ENCODE measurements around the gene CXADR.
"Not testable (repeated sequence)": the region's sequence is repeated elsewhere in the genome, so short reads cannot be mapped to it uniquely, and the experiment has no call there.

CXADR gene

DNA sequence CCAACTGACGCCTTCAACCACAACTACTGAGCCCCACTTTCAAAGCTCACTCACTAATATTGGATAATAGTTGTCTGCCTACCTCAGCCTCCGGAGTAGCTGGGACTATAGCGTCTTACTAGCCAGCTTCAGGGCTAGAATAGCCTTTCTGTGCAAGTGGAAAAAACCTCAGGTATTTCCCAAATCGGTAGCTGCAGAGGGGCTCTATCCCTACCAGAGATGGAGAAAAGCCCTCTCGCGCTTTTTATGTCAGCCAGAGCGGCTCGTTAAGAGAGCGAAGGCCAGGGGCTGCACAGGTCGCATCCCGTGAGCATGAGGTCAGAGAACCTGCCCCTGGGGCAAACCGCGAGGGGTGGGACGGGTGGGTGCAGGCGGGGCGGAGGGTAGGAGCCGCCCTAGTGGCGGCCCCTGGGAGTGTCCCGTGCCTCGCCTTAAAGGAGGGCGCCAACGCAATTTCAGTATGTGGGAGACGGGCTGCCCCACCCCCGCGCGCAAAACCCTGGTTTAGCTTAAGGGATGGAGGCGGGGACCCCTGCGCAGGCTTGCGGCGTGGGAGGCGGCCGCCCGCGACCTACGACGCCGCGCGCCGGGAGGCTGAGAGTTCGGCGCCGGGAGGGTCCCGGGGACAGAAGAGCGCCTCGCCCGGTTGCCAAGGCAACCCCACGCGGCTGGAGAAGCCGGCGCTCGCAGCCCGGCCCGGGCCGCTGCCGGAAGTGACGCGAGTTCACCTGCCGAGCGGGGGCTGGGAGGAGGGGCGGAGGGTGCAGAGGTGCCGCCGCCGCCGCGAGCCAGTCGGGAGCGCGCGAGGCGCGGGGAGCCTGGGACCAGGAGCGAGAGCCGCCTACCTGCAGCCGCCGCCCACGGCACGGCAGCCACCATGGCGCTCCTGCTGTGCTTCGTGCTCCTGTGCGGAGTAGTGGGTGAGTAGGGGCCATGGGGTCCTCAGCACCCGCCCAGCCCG lies at the start of gene CXADR:
TSS of gene CXADR (plus strand) at position 791 of the 961 bp plus-strand sequence. CDS start at position 878, 87 bp downstream.
- no peak for DNase-seq

DNA sequence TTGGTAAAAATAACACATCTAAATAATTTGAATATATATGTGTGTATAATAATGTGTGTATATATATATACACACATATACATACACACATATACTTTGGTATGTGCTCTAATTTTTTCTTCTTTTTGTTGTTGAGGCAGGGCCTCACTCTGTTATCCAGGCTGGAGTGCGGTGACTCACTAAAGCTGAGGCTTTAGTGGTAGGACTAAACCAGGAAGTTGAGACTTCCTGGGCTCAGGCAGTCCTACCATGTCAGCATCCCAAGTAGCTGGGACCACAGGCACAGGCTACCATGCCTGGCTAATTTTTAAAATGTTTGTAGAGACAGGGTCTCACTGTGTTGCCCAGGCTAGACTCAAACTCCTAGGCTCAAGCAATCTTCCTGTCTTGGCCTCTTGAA lies 46.7 kb upstream of the CXADR start:
- DNase-seq: no peak

DNA sequence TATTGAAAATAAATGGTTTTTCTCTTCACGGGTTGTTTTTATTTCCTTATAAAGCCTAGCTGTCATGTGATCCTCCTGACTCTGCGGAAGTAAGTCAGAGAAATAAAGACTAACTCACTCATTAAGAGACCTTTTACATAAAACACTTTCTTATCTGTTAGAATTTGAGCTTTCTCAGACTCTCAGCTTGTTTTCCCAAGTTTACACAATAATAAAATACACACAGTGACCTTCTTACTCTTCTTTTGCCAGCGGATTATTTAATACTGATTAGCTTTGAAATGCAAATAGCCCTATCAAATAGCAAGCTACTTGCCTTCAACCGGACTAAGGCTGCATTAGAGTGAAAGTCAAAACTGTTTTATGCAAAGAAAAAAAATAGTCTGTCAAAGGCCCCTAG lies 45.5 kb upstream of the CXADR start:
- no peak for DNase-seq

DNA sequence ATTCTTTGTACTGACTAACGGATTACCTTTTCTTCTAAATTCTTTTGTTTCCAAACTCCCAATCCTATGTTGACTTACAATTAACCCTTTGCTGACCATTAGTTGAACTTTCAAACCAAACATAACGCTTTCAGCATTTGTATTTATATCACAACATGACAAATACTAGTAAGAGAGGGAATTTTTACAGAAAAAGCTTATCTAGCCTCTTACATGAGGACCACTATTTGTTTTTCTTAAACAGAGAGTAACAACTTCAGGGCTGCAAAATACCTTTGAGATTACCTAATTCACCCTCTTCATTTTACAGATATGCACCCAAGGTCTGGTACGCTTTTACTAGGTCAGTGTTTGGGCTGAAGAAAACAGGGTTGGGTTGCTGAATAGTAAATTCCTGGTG lies 45.0 kb upstream of the CXADR start:
- DNase-seq: no peak

GRCh38 chr21:17468698-17469097 lies 44.1 kb upstream of the CXADR start:
- DNase-seq: no peak

DNA sequence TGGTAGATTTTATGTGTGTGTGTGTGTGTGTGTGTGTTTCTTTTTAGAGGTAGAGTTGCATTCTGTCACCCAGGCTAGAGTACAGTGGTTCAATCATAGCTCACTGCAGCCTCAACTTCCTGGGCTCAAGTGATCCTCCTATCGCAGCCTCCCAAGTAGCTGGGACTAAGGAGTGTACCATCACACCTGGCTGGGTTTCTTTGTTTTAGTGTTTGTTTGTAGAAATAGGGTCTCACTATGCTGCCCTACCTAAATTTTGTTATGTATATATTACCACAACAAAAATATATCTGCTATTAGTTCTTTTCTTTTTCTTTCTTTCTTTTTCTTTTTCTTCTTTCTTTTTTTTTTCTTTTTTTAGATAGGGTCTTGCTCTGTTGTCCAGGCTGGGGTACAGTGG lies 43.1 kb upstream of the CXADR start:
- no peak for DNase-seq

- DNase-seq: no peak
These were observed 40.7 kb upstream of the CXADR start for GRCh38 chr21:17472182-17472581.

GRCh38 chr21:17472592-17473271 lies 40.1 kb upstream of the CXADR start:
- no peak for DNase-seq

DNA sequence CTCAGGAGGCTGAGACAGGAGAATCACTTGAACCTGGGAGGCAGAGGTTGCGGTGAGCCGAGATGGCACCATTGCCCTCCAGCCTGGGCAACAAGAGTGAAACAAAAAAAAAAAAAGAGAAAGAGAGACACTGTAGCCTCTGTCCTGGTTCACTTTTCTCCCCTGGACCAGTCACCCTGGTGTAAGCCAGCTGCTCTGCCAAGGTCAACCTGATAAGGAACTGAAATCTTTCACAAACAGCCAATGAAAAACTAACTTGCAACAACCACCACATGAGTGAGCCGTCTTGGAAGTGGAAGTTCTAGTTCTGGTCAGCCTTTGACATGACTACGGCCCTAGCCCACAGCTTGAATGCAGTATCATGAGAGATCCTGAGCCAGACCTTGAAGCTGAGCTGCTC lies 36.8 kb upstream of the CXADR start:
- no peak for DNase-seq

- DNase-seq: not testable (repeated sequence)
These were observed 34.7 kb upstream of the CXADR start for GRCh38 chr21:17478156-17478555.

- no peak for DNase-seq
These were observed 33.2 kb upstream of the CXADR start for GRCh38 chr21:17479606-17480005.

- DNase-seq: no peak
These were observed 29.9 kb upstream of the CXADR start for GRCh38 chr21:17482928-17483327.

DNA sequence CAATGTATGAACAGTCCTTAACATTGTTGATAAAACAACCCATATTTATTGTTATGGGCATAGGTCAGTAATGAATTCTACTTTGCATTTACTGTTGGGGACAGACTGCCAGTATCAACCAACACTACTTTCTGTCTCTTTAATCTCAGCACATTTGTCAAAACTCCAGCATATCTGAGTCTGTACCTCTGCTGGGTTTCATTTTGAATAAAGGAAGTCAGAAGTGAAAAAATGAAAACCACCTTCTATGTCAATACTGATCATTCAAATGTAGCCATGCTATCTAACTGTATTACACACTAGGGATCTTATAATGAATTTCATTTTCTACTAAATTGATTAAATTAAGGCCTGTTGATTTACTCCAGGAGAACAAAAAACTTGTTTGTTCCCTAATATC lies 24.2 kb upstream of the CXADR start:
- DNase-seq: no peak

GRCh38 chr21:17489565-17489964 lies 23.3 kb upstream of the CXADR start:
- DNase-seq: not testable (repeated sequence)

DNA sequence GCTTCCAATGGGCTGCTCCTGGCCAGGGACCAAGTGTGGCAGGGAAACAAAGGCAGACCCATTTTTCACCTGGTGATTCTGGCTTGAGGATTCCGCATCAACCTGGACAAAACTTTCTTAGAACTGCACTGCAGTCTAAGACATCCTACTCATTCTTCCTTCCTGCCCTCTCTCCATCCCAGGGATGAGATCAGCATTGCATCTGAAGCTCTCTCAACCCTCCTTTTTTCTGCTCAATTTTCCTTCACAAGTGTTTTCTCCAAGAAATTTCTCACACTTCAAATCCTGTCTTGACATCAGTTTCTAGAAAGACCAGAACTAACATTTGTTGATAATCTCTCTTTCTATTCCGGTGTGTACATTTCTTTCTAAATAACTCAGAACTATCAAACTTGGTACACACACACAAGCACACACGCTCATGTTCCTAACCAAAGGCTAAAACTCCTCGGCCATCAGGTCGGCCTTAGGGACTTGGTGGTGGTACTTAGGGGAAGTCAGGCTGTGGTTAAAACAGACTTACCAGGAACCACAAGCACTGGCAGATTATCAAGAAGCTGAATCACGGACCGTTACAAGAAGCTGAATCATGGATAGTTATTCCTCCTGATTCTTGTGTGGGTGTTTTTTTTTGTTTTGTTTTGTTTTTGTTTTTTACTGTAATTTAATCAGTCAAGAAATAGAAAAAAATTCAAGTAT lies 21.0 kb upstream of the CXADR start:
- DNase-seq: no peak

GRCh38 chr21:17492415-17493168 lies 20.3 kb upstream of the CXADR start:
- no peak for DNase-seq

GRCh38 chr21:17494051-17494450 lies 18.8 kb upstream of the CXADR start:
- DNase-seq: no peak

DNA sequence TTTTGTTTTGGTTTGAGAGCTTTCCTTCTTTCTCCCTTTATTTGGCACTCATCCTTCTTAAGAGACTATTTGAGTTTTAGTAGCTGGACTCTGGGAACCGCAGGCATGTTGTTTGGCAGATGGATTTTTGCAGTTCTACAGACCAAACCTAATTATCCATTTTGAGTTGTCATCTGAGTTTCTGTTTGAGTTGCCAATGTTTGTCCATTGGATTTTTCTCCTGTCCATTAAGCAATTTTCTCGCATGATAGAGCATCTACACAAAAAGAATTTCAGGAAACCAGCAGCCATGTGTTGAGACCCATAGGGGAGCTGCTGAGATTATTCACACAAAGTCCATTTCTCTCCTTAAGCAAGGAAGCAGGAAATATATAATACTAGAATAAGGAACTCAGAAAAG lies 17.2 kb upstream of the CXADR start:
- DNase-seq: no peak

DNA sequence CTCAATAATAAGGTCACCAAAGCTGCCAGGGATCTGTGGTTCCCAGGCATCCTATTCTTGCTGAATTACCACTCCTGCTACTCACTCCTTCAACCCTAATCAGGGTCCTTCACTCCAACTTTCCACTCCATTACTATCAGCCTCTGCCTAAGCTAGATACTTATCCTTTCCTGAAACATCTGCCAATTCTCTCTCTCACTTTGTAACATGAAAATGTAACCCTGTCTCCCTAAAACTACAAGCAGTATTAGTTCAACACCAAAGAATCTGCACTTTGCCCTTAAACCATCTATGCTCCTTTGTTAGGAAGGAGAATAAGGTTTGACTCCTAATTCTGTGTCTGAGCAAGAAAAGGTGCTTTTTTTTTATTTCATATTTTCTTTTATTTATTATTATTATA lies 15.5 kb upstream of the CXADR start:
- DNase-seq: no peak

DNA sequence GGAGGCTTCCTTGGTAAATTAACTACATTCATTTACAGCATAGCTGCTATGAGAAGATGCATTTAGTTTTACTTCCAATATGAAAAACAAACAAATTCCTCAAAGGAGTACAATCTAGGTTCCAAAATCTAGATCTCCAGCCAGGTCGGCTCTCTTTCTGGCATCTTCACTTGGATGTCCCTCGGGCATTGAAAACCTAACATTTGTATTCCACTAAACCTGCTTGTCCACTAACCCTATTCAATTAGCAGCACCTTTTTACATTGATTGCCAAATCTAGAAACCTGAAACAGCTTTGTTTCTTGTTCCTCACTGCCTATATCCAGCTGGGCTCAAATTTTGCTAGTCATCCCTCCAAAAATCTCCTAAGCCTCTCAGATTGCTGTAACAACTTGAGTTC lies 14.3 kb upstream of the CXADR start:
- DNase-seq: no peak

DNA sequence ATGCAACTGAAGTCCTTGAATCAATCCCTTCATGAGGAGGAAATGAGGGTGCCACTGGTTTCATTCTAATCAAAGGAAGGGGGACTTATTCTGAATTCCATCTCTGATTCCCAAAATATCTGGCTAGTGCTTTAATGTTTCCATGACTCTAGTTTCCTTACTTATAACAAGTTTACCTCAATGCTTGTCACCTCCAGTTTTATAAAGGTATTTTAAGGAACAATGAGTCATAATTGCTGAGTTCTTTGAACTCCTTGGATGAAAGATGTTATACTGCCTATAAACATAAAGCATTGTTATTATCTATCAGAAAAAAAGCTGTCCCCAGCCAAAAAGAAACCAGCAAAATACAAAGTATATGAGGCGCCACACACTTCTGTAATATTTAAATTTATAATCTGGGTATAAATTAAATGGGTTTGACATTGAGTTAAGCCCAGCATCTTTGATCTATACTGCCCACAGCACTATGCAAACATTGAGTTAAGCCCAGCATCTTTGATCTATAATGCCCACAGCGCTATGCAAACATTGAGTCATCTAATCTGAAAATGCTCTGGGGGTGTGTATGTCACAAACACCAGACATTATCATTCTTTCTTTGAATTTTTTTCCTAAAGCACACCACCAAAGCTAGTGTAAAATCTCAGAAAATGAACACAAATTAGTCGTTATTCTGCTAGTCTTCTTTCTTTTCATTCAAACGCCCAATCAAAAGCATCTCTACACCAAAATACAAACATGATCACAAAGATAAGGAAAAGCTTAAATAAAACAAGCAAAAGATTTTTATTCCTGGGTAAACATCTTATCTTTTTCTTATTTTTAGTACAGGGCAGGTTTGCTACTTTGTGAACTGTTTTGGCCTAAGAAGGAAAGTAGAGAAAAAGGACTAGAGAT lies 11.5 kb upstream of the CXADR start:
- DNase-seq: no peak

- DNase-seq: not testable (repeated sequence)
These were observed 9.9 kb upstream of the CXADR start for GRCh38 chr21:17502985-17503384.
